ENCODE data around the gene AFMID.

The AFMID gene

DNA sequence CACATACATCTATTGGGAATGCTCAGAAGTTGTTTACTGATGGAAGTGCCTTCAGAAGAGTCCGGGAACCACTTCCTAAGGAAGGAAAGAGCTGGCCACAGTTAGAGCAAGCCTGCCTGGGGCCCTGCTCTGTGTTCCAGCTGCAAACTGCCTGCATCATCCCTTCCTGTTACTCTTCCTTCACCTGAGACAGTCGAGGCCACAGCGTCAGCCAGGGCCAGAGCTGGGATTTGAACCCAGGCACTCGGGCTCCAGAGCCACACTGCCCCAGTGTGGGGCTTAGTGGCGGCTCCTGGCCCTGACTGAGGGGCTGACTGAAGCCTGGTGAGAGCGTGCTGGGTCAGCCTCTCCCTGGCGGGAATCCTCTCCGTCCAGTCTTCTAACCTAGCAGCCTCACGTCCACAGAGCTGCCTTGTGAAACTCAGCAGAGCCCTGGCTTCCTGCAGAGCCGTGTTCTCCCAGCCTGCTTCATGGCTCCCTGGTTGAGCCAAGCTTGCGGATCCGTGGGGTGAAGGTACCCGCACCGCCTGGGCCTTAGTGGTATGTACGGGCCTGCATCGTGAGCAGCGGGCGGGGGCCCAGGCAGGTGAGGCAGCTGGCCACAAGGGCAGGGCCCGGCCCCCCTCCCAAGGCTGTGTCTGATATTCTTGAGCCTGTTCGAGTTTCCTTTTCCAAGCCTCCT, 45.6 kb upstream of the AFMID start:
- no peak for DNase-seq (ENCODE audit: extremely low spot score)
- POLR2A ChIA-PET, result interaction anchor here (0.7 kb wide), 1 partner anchor 28 kb away, joined by 3 read pairs; no protein-coding TSS in a partner anchor

DNA sequence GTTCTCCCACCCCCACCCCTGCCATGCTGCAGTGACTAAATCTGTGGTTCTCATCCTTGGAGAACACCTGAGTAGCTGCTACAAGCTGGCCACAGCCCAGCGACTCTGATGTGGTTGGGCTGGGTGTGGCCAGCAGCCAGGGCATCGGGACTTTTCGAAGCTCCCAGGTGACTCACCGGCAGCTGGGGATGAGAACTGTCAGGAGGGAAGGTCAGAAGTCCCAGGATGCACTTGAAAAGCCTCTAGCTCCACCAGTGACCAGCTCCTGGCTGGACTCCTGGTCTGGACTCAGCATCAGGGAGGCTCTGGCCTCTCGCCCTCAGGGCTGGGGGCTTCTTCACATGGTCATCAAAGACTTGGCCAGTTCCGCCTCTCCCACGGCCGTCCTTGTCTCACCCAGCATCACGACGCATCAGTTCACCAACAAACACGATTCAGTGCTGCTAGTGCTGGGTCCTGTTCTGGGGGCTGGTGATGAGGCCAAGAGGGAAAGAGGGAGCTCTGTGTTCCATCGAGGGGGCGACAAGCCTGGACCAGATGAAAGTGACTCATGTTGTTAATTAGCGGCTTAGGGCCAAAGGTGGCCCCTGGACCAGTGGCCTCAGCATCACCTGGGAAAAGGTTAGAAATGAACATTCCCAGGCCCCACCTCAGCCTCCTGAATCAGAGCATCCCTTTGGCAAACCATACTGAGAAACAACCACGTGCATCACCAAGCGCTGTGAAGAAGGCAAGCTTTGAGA, 44.9 kb upstream of the AFMID start:
- CTCF ChIA-PET, result interaction anchor here (1.2 to 4.4 kb wide), 6 partner anchors 8 to 33 kb away, joined by 3 to 31 read pairs (median 8); no protein-coding TSS in a partner anchor
- TF ChIP-seq, protein P1, sequence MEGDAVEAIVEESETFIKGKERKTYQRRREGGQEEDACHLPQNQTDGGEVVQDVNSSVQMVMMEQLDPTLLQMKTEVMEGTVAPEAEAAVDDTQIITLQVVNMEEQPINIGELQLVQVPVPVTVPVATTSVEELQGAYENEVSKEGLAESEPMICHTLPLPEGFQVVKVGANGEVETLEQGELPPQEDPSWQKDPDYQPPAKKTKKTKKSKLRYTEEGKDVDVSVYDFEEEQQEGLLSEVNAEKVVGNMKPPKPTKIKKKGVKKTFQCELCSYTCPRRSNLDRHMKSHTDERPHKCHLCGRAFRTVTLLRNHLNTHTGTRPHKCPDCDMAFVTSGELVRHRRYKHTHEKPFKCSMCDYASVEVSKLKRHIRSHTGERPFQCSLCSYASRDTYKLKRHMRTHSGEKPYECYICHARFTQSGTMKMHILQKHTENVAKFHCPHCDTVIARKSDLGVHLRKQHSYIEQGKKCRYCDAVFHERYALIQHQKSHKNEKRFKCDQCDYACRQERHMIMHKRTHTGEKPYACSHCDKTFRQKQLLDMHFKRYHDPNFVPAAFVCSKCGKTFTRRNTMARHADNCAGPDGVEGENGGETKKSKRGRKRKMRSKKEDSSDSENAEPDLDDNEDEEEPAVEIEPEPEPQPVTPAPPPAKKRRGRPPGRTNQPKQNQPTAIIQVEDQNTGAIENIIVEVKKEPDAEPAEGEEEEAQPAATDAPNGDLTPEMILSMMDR (IDR thresholded peaks at IDR 0.05; ENCODE audit: control extremely low read depth, extremely low read depth, low read depth, missing control alignments), result no peak
- POLR2A ChIA-PET, result no interaction called here
- no peak for DNase-seq (ENCODE audit: extremely low spot score)

More for the DNA sequence above, 45.6 kb upstream of the AFMID start:
- TF ChIP-seq, protein P1 (IDR thresholded peaks at IDR 0.05; ENCODE audit: control extremely low read depth, extremely low read depth, low read depth, missing control alignments), result no peak
- CTCF ChIA-PET, result interaction anchor here (1.2 to 4.4 kb wide), 5 partner anchors 10 to 33 kb away, joined by 3 to 31 read pairs (median 4); no protein-coding TSS in a partner anchor

DNA sequence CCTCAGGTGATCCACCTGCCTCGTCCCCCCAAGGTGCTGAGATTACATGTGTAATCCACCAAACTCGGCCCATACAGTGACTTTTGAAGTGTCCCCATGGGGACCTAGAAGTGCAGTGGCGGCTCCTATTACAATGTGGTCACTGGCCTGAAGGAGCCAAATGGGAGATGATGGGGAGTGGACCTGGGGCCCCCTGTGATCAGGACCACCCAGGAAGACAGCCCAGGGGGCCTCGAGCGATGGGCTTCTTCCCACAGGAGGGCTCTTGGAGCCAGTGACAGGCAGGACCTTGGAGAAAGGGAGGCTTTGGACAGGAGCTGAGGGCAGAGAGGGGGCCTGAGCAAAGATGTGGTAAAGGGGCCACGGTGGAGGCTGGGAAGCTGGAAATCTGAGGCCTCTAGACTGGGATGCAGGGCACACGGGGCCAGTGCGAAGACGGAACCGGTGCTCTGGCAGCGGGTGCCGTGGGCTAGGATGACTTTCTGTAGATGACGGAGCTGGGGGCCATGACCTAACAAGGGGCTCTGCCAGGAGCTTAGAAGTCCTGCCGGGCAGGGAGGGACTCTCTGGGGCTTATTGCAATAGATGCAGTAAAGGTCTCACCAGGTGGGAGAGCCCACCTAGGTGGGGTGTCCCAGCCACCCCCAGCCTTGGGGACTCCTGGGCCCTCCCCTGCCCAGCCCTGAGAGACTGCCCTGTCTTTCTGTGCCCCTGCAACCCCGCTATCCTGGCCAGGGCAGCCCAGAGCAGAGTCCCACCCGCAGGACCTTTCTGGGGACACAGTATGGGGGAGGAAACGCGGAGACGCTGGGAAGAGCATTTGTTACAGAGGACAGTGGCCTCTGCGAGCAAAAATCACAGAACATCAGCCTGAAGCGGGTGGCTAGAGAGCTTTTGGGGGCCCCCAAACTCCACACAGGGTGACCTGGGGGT, 43.7 kb upstream of the AFMID start:
- CTCF ChIA-PET, result interaction anchor here (1.0 to 4.4 kb wide), 6 partner anchors 9 to 37 kb away, joined by 3 to 31 read pairs (median 8); no protein-coding TSS in a partner anchor
- POLR2A ChIA-PET, result interaction anchor here (0.5 to 0.6 kb wide), 2 partner anchors 9 to 34 kb away, joined by 3 to 4 read pairs; no protein-coding TSS in a partner anchor
- TF ChIP-seq, protein P1 (IDR thresholded peaks at IDR 0.05; ENCODE audit: control extremely low read depth, extremely low read depth, low read depth, missing control alignments), result no peak
- DNase-seq (ENCODE audit: extremely low spot score), result no peak

DNA sequence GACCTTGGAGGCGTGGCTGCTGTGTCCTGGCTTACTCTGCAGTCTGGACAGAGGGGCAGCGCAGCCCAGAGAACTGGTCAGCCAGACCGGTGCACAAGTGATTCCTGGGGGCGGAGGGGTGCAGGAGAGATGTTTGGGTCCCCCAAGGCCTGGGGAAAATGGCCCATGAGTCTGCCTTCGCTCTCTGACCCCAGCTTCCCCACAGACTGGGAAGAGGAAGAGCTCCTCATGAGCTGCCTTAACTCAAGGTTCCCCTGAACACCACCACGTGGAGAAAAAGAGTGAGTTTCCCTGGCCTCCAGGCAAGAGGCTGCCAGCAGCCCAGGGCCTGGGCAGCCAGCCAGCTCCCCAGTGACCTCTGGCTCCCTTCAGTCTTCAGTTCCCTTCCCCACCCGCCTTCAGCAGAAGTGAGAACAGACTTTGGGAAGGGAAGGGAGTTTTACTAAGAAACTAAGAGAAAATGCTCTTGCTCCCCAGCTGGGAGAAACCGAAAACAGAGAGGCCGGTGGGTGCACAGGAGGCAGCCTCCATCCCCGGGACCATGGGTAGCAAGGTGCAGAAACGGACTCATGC, 42.9 kb upstream of the AFMID start:
- ChIA-PET POLR2A (interaction anchor here (0.5 kb wide), 1 partner anchor 35 kb away, joined by 4 read pairs; no protein-coding TSS in a partner anchor), CTCF (interaction anchor here (1.0 to 4.4 kb wide), 7 partner anchors 9 to 44 kb away, joined by 3 to 31 read pairs (median 4); no protein-coding TSS in a partner anchor)
- no peak for DNase-seq (ENCODE audit: extremely low spot score)
- TF ChIP-seq, protein P1 (IDR thresholded peaks at IDR 0.05; ENCODE audit: control extremely low read depth, extremely low read depth, low read depth, missing control alignments), result no peak

GRCh38 chr17:78144736-78145641, 42.2 kb upstream of the AFMID start:
- ChIA-PET CTCF (interaction anchor here (1.0 to 4.4 kb wide), 7 partner anchors 8 to 43 kb away, joined by 3 to 31 read pairs (median 4); no protein-coding TSS in a partner anchor), POLR2A (no interaction called here)
- DNase-seq (ENCODE audit: extremely low spot score), result no peak
- TF ChIP-seq, protein P1 (IDR thresholded peaks at IDR 0.05; ENCODE audit: control extremely low read depth, extremely low read depth, low read depth, missing control alignments), result no peak
